ENCODE data around the gene BLOC1S4. TPM values are rescaled to one million over a fixed set of nuclear protein-coding genes. Genes with fewer than 3 reads are reported as not detected.

BLOC1S4 gene
- total RNA-seq, 2 experiments from 2014 or later: 17.0 to 19.7 TPM

DNA sequence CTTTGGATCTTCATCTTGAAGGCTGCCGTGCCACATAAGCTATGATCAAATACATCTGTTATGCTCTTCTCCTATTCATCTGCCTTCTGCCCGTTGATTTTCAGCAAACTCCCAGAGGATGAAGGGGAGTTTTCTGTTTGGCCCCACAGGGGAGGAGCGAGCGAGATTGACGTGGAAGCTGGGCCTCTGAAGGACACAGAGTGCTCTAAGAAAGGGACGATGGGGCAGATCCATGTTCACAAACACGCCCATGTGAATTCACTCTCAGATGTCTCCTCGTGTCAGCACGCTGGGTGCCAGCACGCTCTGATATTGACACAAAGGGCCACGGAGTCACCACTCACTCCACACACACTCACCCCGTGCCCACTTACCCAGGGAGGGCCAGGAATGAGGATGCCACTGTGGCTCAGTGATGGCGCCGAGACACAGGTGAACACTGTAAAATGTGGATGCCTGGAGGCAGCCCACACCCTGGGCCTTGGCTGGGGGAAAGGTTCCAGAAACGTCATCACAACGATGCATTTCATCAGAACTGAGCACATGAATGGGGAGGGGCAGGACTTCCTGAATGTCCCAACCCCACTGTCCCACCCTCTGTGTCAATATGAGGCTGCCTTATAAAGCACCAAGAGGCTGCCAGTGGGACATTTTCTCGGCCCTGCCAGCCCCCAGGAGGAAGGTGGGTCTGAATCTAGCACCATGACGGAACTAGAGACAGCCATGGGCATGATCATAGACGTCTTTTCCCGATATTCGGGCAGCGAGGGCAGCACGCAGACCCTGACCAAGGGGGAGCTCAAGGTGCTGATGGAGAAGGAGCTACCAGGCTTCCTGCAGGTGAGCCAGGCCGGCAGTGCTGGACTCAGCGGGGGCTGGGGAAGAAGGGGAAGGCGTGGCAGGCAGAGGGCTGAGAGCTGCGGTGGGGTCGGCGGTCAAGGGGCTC lies 22.5 kb upstream of the BLOC1S4 start, which contains the start of gene S100P:
TSS of gene S100P (plus strand) at position 648 of the 946 bp plus-strand sequence. CDS start at position 703, 55 bp downstream.
- ChIA-PET POLR2A (interaction anchor here (0.9 to 3.2 kb wide), 4 partner anchors 15 to 374 kb away, joined by 4 to 37 read pairs (median 6); partner anchors contain the start of genes GRPEL1 and MRFAP1L1), CTCF (interaction anchor here (0.9 to 9.7 kb wide), 4 partner anchors 8 to 19 kb away, joined by 3 to 138 read pairs (median 14); partner anchors contain the start of gene MRFAP1L1)
- H3K27ac Mint-ChIP-seq: peak within 1 kb of the TSS; percentile 98
- no peaks in the 10 kb centered on the region for H3K27me3 Mint-ChIP-seq
- peak within 1 kb of the TSS; percentile 53 for H3K4me3 Mint-ChIP-seq
- intact Hi-C loops (cut with micrococcal nuclease): loop anchor here (10.0 kb wide), 1 partner anchor 1271 kb away; no protein-coding TSS in a partner anchor
- H3K9me3 Mint-ChIP-seq: no peaks in the 10 kb centered on the region
- DNase-seq: no peak
- no peaks in the 10 kb centered on the region for H3K36me3 Mint-ChIP-seq
- peaks cover 88% of the 10 kb centered on the region for H3K4me1 Mint-ChIP-seq (ENCODE audit: low read depth)

DNA sequence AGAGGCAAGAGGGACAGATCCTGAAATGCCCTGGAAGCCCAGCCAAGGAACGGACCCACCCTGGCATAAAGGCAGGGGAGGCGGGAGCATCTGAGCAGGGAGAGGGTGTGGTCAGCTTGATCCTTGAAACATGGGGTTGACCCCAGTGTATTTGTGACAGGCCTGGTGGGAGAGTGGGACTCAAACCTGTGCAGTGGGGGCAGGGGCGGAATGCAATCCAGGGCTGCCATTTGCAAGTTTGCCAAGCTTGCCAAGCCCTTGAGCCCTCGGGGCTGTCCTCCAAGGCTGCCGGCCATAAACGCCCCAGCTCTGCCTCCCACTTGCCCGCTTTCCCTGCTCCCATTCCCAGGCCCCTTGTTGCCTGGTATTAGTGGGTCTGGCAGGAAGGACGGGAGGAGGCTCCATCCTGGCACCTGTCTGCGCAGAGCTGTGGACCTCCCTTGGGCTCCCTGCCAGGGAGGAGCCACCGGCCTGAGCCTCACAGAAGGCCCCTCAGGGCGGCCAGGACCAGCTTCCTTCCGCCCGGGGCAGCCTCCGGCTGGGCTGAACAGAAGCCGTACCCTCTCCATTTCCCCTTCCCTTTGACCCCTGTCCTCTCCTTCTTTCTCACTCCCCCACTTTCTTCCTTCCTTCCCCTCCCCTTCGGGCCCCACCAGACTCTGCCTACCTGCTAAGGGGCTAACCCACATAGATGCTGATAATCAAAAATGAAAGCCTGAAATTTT lies 21.6 kb upstream of the BLOC1S4 start:
- no peaks in the 10 kb centered on the region for H3K9me3 Mint-ChIP-seq
- intact Hi-C loops (cut with micrococcal nuclease): loop anchor here (10.0 kb wide), 1 partner anchor 1270 kb away; no protein-coding TSS in a partner anchor
- peaks cover 86% of the 10 kb centered on the region for H3K4me1 Mint-ChIP-seq (ENCODE audit: low read depth)
- no peaks in the 10 kb centered on the region for H3K27me3 Mint-ChIP-seq
- ChIA-PET POLR2A (interaction anchor here (0.9 to 3.2 kb wide), 4 partner anchors 15 to 373 kb away, joined by 4 to 37 read pairs (median 6); partner anchors contain the start of genes GRPEL1 and MRFAP1L1), CTCF (interaction anchor here (3.2 to 9.7 kb wide), 2 partner anchors 13 to 19 kb away, joined by 22 to 138 read pairs; partner anchors contain the start of gene MRFAP1L1)
- peak overlapping the region; percentile 53 for H3K4me3 Mint-ChIP-seq
- H3K36me3 Mint-ChIP-seq: no peaks in the 10 kb centered on the region
- DNase-seq: peak; percentile 47
- peak overlapping the region; percentile 98 for H3K27ac Mint-ChIP-seq

DNA sequence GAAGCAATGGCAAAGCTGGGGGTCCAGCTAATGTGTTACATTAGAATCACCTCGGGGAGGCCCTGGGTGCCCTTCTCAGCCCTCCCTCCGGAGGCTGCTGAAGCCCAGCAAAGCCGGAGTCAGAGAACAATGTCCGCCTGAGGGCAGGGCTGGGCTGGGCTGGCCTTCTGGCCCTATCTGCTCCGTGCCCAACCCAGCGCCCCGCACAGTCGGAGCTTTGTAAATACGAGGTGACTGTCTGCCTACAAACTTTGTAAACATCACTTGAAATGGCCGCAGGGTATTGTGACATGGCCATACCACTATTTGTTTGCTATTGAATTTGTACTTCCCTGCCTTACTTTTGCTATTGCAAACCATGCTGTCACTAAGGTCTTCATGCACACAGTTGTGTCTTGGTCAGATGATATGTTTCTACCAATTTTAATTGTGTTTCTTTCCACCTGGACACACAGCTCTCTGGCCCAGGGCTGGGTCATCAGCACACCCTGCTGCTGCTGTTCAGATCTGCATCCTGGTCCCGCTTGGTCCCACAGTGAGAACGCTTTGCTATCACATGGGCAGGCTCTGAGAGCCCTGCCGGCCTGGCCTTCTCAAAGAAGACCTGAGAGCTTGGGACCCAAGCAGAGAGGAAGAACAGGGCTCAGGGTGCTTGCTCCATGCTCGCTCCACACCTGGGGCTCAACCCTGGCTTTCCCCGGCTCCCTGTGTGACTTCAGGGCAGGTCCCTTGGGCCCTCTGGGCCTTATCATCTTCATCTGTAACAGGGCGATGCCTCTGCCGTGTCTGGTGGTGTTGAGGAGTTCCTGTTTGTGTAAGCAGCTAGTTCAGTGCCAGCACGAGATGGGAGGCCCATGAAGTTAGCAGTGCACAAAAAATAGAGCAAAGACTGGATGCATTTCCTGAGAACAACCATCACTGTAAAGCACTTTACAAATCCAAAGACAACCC lies 20.0 kb upstream of the BLOC1S4 start:
- Mint-ChIP-seq H3K4me1 (ENCODE audit: low read depth) (peaks cover 79% of the 10 kb centered on the region), H3K9me3 (no peaks in the 10 kb centered on the region), H3K27ac (peak overlapping the region; percentile 98), H3K27me3 (no peaks in the 10 kb centered on the region), H3K4me3 (peak overlapping the region; percentile 69), H3K36me3 (peaks cover 4% of the 10 kb centered on the region)
- CTCF ChIA-PET: interaction anchor here (0.8 to 9.7 kb wide), 4 partner anchors 12 to 178 kb away, joined by 3 to 138 read pairs (median 12); partner anchors contain the start of gene MRFAP1L1
- DNase-seq: peak; percentile 76
- intact Hi-C loops (cut with micrococcal nuclease): loop anchor here (1.0 to 10.0 kb wide), 3 partner anchors 9 to 1269 kb away; a partner anchor contains a TSS
- POLR2A ChIA-PET: interaction anchor here (1.7 to 3.2 kb wide), 5 partner anchors 10 to 372 kb away, joined by 4 to 37 read pairs (median 9); partner anchors contain the start of genes GRPEL1 and MRFAP1L1

DNA sequence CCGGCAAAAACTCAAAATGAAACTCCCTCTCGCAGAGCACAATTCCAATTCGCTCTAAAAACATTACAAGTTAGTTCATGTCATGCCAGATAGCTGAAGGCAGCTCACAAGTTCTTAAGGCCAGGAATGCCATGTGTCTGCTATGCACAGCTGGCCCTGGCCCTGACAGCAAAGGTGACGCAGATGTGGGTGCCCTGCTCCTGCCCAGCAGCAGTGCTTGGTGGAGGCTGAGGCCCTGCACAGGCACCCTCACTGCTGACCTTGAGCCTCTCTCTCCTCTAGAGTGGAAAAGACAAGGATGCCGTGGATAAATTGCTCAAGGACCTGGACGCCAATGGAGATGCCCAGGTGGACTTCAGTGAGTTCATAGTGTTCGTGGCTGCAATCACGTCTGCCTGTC lies 19.4 kb upstream of the BLOC1S4 start:
- H3K36me3 Mint-ChIP-seq: peaks cover 6% of the 10 kb centered on the region
- peak overlapping the region; percentile 98 for H3K27ac Mint-ChIP-seq
- H3K9me3 Mint-ChIP-seq: no peaks in the 10 kb centered on the region
- CTCF ChIA-PET: interaction anchor here (1.2 to 9.7 kb wide), 3 partner anchors 11 to 177 kb away, joined by 3 to 138 read pairs (median 22); partner anchors contain the start of gene MRFAP1L1
- no peak for DNase-seq
- POLR2A ChIA-PET: interaction anchor here (1.7 to 3.2 kb wide), 4 partner anchors 10 to 23 kb away, joined by 4 to 37 read pairs (median 11); partner anchors contain the start of gene MRFAP1L1
- H3K4me3 Mint-ChIP-seq: peak overlapping the region; percentile 69
- intact Hi-C loops (cut with micrococcal nuclease): loop anchor here (1.0 to 10.0 kb wide), 3 partner anchors 9 to 1268 kb away; a partner anchor contains a TSS
- peaks cover 78% of the 10 kb centered on the region for H3K4me1 Mint-ChIP-seq (ENCODE audit: low read depth)
- no peaks in the 10 kb centered on the region for H3K27me3 Mint-ChIP-seq

DNA sequence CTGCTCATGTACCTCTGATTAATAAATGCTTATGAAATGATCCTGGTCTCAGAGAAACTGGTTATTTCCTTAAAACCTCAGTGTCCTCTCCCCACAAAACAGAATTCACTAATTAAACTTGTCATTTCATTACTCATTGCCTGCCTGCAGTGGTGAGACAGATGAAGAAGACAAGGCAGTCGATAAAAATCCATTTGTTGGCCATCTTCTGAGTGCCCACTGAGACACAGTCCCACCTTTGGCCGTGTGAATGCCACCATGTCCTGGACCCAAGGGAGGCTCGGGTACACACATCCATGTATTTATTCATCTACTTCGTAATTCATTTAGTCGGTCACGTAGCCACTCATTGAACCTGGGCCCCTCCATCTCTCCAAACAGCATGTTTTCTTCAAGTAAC lies 18.8 kb upstream of the BLOC1S4 start:
- no peaks in the 10 kb centered on the region for H3K27me3 Mint-ChIP-seq
- H3K36me3 Mint-ChIP-seq: peaks cover 7% of the 10 kb centered on the region
- no peak for DNase-seq
- no peaks in the 10 kb centered on the region for H3K9me3 Mint-ChIP-seq
- peaks cover 77% of the 10 kb centered on the region for H3K4me1 Mint-ChIP-seq (ENCODE audit: low read depth)
- intact Hi-C loops (cut with micrococcal nuclease): loop anchor here (10.0 kb wide), 1 partner anchor 1268 kb away; no protein-coding TSS in a partner anchor
- peak overlapping the region; percentile 98 for H3K27ac Mint-ChIP-seq
- no peak overlapping the region for H3K4me3 Mint-ChIP-seq
- ChIA-PET CTCF (interaction anchor here (3.2 to 9.7 kb wide), 2 partner anchors 10 to 22 kb away, joined by 22 to 138 read pairs; partner anchors contain the start of gene MRFAP1L1), POLR2A (interaction anchor here (1.9 to 3.2 kb wide), 3 partner anchors 9 to 23 kb away, joined by 9 to 37 read pairs (median 13); partner anchors contain the start of gene MRFAP1L1)

DNA sequence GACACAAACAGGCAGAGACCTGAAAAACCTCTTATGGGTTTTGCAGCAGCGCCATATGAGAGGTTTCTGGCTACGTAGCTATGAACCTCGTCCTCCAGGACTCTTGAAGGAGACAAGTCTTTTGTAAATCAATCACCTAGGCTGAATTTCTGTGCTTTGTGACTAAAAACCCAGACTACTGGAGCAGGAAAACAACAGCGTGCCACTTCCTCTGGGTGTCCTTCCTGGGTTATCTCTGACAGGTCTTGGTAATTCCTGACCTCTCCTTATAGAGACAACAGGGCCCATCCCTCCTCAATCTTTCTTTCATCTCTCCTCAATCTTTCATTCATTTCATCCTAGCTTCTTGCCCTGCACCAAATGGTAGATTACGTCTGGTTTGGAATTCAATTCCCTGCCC lies 16.6 kb upstream of the BLOC1S4 start:
- H3K36me3 Mint-ChIP-seq: peaks cover 21% of the 10 kb centered on the region
- no peak for DNase-seq
- peaks cover 72% of the 10 kb centered on the region for H3K4me1 Mint-ChIP-seq (ENCODE audit: low read depth)
- intact Hi-C loops (cut with micrococcal nuclease): loop anchor here (10.0 kb wide), 1 partner anchor 1265 kb away; no protein-coding TSS in a partner anchor
- CTCF ChIA-PET: interaction anchor here (1.0 to 9.7 kb wide), 3 partner anchors 21 to 174 kb away, joined by 3 to 138 read pairs (median 6); a partner anchor contains a TSS
- H3K27ac Mint-ChIP-seq: peak overlapping the region; percentile 71
- no peaks in the 10 kb centered on the region for H3K27me3 Mint-ChIP-seq
- POLR2A ChIA-PET: interaction anchor here (0.9 to 4.5 kb wide), 2 partner anchors 9 to 25 kb away, joined by 6 to 27 read pairs; a partner anchor contains a TSS
- H3K4me3 Mint-ChIP-seq: no peak overlapping the region
- H3K9me3 Mint-ChIP-seq: no peaks in the 10 kb centered on the region

DNA sequence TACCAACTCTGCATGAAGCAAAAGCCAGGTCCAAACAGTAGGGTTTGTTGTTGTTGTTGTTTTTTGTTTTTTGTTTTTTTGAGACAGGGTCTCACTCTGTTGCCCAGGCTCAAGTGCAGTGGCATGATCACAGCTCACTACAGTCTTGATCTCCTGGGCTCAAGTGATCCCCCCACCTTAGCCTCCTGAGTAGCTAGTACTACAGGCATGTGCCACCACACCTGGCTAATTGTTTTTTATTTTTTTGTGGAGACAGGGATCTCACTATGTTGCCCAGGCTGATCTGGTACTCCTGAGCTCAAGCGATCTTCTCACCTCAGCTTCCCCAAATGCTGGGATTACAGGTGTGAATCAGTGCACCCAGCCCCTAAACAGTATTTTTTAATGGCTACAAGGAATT lies 16.1 kb upstream of the BLOC1S4 start:
- H3K27ac Mint-ChIP-seq: peak overlapping the region; percentile 71
- intact Hi-C loops (cut with micrococcal nuclease): loop anchor here (10.0 kb wide), 1 partner anchor 1265 kb away; no protein-coding TSS in a partner anchor
- H3K9me3 Mint-ChIP-seq: no peaks in the 10 kb centered on the region
- no peaks in the 10 kb centered on the region for H3K27me3 Mint-ChIP-seq
- peaks cover 25% of the 10 kb centered on the region for H3K36me3 Mint-ChIP-seq
- peaks cover 72% of the 10 kb centered on the region for H3K4me1 Mint-ChIP-seq (ENCODE audit: low read depth)
- ChIA-PET CTCF (interaction anchor here (1.0 to 9.7 kb wide), 4 partner anchors 10 to 174 kb away, joined by 3 to 138 read pairs (median 19); a partner anchor contains a TSS), POLR2A (interaction anchor here (4.5 kb wide), 1 partner anchor 25 kb away, joined by 27 read pairs; a partner anchor contains a TSS)
- no peak for DNase-seq
- no peak overlapping the region for H3K4me3 Mint-ChIP-seq

DNA sequence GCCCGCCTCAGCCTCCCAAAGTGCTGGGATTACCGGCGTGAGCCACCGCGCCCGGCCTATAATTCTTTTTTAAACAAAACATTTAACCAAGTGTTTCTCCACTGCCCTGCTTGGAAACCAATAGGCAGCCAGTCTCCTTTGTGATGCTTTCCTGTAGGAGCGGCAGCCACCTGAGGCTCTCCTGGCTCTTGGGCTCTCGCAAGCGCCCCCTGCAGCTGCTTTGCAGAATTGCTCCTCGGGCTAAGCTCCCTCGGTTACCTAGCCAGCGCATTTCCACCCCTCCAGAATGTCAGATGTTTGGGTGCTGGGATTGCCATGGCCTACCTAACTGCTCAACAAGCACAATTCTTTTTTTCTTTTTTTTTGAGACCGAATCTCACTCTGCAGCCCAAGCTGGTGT lies 14.6 kb upstream of the BLOC1S4 start:
- CTCF ChIA-PET: interaction anchor here (0.6 to 9.7 kb wide), 14 partner anchors 8 to 330 kb away, joined by 3 to 138 read pairs (median 4); partner anchors contain the start of genes BLOC1S4, MRFAP1L1 and S100P
- peaks cover 33% of the 10 kb centered on the region for H3K36me3 Mint-ChIP-seq

DNA sequence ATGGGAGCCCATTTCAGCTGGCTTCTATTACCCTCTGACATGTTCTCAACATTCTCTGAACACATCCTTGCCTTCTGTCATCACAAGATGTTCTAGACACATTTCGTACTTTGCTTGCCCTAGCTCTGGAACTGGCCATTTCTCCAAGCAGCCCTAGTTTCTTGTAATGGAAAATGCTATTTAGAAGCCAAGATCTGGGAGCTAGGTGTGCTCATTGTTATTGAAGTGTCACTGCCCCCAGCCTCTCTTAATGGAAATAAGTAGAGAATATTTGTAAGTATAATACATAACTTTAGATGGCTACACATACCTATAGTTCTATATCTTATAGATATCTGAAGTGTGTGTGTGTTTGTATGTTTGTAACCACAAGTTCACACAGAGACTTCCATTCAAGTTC lies 13.2 kb upstream of the BLOC1S4 start:
- H3K27ac Mint-ChIP-seq: peak overlapping the region; percentile 60
- intact Hi-C loops (cut with micrococcal nuclease): no loop called here

More for the DNA sequence above, 14.6 kb upstream of the BLOC1S4 start:
- DNase-seq: peak; percentile 70
- POLR2A ChIA-PET: interaction anchor here (4.5 kb wide), 1 partner anchor 27 kb away, joined by 27 read pairs; a partner anchor contains a TSS
- H3K4me1 Mint-ChIP-seq (ENCODE audit: low read depth): peaks cover 73% of the 10 kb centered on the region
- no peak overlapping the region for H3K27ac Mint-ChIP-seq
- H3K4me3 Mint-ChIP-seq: no peak overlapping the region
- no peaks in the 10 kb centered on the region for H3K27me3 Mint-ChIP-seq
- intact Hi-C loops (cut with micrococcal nuclease): no loop called here
- H3K9me3 Mint-ChIP-seq: no peaks in the 10 kb centered on the region

More for the DNA sequence above, 13.2 kb upstream of the BLOC1S4 start:
- DNase-seq: no peak
- H3K9me3 Mint-ChIP-seq: no peaks in the 10 kb centered on the region
- peaks cover 43% of the 10 kb centered on the region for H3K36me3 Mint-ChIP-seq
- H3K4me3 Mint-ChIP-seq: no peak overlapping the region
- ChIA-PET POLR2A (interaction anchor here (8.1 kb wide), 1 partner anchor 28 kb away, joined by 75 read pairs; a partner anchor contains a TSS), CTCF (interaction anchor here (1.2 to 9.7 kb wide), 3 partner anchors 13 to 39 kb away, joined by 4 to 138 read pairs (median 32); a partner anchor contains a TSS)
- H3K4me1 Mint-ChIP-seq (ENCODE audit: low read depth): peaks cover 75% of the 10 kb centered on the region
- H3K27me3 Mint-ChIP-seq: no peaks in the 10 kb centered on the region

All from activated CD4-positive, alpha-beta memory T cell treated with anti-CD3 and anti-CD28 coated beads for 36 hours (primary cell).